Hepatocyte (in vitro differentiated cells): ENCODE measurements around the gene CHD2.

Source experiments
- EZH2 ChIP-seq: fragments of 200-600 bp; sonication (generic); IDR thresholded peaks from 2 replicates; pipeline ENCODE4 v1.6.1; 2016; ENCODE audit warnings: antibody characterized with exemption, mild to moderate bottlenecking, borderline replicate concordance
- EZH2phosphoT487 ChIP-seq: fragments of 200-600 bp; sonication (generic); IDR thresholded peaks from one replicate; pipeline ENCODE4 v1.6.1; 2018; ENCODE audit warnings: antibody characterized with exemption, mild to moderate bottlenecking, low read depth, moderate library complexity; ENCODE audit not compliant: unreplicated experiment, severe bottlenecking
- TF ChIP-seq, protein P1 (sequence below): fragments of 200-600 bp; sonication (generic); IDR thresholded peaks from 2 replicates; pipeline ENCODE4 v1.5.1; 2016; ENCODE audit warnings: antibody characterized with exemption, mild to moderate bottlenecking; ENCODE audit not compliant: poor library complexity

DNA sequence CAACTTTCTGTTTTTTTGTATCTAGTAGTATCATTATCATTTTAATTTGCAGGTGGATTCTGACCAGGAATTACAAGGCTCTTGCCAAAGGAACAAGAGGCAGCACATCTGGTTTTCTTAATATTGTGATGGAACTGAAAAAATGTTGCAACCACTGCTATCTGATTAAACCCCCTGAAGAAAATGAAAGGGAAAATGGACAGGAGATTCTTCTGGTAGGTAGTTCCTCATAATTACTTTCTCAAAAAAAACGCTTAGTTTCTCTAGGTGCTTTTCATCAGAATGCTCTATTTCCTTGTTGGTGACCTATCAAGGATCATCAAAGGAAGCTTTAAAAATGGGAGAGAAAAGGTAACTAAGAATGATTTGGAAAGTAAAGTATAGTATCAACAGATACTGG, 71.6 kb downstream of the CHD2 start:
- TF ChIP-seq EZH2phosphoT487, result no peak
- TF ChIP-seq, protein P1, sequence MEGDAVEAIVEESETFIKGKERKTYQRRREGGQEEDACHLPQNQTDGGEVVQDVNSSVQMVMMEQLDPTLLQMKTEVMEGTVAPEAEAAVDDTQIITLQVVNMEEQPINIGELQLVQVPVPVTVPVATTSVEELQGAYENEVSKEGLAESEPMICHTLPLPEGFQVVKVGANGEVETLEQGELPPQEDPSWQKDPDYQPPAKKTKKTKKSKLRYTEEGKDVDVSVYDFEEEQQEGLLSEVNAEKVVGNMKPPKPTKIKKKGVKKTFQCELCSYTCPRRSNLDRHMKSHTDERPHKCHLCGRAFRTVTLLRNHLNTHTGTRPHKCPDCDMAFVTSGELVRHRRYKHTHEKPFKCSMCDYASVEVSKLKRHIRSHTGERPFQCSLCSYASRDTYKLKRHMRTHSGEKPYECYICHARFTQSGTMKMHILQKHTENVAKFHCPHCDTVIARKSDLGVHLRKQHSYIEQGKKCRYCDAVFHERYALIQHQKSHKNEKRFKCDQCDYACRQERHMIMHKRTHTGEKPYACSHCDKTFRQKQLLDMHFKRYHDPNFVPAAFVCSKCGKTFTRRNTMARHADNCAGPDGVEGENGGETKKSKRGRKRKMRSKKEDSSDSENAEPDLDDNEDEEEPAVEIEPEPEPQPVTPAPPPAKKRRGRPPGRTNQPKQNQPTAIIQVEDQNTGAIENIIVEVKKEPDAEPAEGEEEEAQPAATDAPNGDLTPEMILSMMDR, result no peak
- TF ChIP-seq EZH2, result no peak
